Measurements from ENCODE around the gene SLC35F5.
"Not testable (repeated sequence)": the region's sequence is repeated elsewhere in the genome, so short reads cannot be mapped to it uniquely, and the experiment has no call there.

The SLC35F5 gene

GRCh38 chr2:113755835-113756354 is 547 bp downstream of the SLC35F5 start:
- peak; percentile 14 for DNase-seq

DNA sequence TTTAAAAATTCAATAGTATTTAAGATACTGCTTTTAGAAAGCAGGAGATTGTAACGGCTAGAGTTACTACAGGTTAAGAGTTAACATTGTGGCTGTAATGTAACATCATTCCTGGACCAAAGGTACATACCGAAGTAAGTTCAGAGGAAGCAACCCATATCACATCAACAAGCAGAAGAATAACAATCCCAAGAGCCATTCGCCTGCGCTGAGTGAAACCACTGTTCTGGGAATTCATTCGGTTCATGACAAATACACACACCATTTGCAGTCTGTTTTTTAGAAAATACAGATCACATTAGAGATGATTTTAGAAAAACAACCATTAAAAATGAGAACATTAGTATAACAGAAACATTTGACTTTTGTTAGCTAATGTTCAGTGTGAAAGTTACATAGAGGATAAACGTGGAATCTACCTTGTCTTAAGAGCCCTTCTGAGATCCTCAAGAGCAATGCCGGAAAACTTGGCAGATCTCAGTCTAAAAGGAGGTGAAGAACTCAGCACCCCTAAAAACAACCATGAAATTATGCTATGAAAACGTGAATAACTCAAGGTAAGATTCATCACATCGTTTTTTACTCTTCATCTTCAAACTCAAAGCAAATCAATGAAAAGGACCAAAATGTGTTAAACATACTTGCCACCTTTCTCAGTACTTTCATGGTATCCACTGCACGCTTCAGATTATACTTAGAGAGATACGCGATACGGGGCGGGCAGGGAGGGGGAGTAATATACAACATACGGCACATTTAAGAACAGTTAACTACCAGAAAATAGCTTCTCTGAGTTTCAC is 1.2 kb downstream of the SLC35F5 start:
- no peak for DNase-seq

- no peak for DNase-seq
These were observed 2.3 kb downstream of the SLC35F5 start for GRCh38 chr2:113754160-113754559.

DNA sequence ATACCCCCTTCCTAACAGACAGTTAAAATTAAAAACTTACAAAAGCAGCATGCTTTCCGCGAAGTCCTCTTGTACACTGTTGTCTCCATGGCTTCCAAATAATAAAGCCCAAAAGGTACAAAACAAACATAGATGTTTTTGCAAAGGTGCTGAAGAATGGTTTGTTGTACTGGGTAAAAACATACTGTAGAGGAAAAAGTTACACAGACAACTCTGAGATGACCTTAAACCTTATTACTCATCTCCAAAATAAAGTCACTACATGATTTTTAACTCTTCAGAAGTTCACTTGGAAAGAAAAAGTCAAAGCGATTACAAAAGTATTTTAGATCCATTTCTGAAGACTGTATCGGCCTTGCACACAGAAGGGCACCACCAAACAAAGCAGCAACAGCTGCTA is 6.1 kb downstream of the SLC35F5 start:
- DNase-seq, result no peak

- no peak for DNase-seq
These were observed 15.4 kb downstream of the SLC35F5 start for GRCh38 chr2:113741091-113741490.

DNA sequence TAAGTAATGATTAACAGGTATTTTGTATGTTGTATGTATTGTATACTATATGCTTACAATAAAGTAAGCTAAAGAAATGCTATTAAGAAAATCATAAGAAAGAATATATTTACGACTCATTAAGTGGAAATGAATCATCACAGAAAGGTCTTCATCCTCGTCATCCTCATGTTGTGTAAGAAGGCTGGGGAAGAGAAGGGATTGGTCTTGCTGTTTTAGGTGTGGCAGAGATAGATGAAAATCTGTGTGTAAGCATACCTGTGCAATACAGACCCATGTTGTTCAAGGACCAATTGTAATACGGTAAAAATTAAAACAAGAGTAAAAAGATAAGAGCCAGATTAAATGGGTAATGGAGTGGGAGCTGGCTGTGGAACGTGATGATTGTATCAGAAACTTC is 16.6 kb downstream of the SLC35F5 start:
- no peak for DNase-seq

- no peak for DNase-seq
These were observed 22.3 kb downstream of the SLC35F5 start for GRCh38 chr2:113734185-113734584.

- no peak for DNase-seq
These were observed 32.4 kb downstream of the SLC35F5 start for GRCh38 chr2:113724010-113724409.

DNA sequence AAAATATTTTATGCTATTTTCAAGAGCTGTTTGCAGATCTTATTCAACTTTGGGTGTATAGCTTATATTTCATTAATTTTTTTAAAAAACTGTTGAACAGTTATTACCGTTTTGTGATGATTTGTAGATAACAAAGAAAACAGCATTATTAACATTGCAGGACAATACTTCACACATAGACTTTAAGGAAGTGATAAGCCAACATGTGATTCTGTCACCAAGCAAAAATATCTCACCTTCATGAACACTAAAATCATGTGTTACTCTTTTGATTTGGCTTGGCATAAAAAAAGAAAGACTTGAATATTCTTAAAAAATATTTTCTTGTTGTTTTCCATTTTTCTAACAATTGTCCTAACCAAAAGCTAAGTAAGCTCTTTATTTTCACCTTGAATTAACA is 33.0 kb downstream of the SLC35F5 start:
- DNase-seq, result no peak

DNA sequence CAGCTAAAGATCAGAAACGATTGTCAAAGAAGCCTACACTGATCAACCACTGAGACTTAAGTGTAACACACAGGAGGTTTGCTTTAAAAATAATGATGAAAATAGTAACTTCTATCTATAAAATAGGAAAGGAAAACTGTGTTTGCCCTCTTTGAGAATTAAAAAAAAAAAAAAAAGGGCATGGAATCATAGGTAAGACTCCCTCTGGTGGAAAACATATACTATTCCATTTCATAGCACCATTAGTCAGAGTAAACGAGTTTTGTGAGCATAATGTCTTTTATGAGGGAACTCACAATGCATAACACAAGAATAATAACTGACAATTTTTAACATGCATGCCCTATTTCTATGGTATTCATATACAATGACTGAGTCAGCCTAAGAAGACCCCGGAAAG is 36.3 kb downstream of the SLC35F5 start:
- DNase-seq, result no peak

DNA sequence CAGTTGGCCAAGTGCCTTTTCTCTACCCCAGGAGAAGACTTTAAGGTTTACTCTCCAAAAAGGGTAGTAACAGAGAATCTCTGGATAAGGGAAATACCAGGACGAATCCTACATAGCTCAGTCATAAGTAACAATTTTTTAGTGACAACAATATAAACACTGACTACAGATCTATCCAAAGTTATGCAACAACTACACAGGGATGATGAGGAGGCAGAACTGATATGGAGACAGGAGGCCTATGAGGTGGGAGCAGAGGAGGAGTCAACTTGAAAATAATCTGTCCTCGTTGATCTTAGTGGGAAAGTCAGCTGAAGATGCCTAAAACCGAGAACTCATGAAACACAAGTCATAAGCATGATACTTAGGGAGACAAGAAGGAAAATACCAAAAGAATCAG is 40.2 kb downstream of the SLC35F5 start:
- no peak for DNase-seq

GRCh38 chr2:113712941-113713340 is 43.5 kb downstream of the SLC35F5 start:
- no peak for DNase-seq

DNA sequence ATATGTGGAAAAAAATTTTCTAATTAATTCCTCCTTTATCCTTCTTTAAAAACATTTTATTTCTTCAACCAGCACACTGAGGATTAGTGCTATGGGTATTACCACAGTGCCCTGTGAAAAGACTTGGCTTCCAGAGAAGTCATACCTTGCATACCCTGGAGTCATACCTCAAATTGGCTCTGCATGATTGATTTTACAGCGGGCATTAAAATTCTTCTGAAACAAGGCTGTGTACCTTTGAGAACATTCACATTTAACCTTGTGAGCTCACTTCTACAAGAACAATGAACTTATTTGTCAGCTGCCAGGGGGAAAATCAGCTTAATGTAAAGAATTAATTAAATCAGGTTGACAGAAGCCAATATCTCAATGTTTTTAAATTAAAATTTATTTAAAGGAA is 44.6 kb downstream of the SLC35F5 start:
- no peak for DNase-seq

GRCh38 chr2:113709022-113709421 is 47.4 kb downstream of the SLC35F5 start:
- no peak for DNase-seq

GRCh38 chr2:113707106-113707505 is 49.3 kb downstream of the SLC35F5 start:
- no peak for DNase-seq

DNA sequence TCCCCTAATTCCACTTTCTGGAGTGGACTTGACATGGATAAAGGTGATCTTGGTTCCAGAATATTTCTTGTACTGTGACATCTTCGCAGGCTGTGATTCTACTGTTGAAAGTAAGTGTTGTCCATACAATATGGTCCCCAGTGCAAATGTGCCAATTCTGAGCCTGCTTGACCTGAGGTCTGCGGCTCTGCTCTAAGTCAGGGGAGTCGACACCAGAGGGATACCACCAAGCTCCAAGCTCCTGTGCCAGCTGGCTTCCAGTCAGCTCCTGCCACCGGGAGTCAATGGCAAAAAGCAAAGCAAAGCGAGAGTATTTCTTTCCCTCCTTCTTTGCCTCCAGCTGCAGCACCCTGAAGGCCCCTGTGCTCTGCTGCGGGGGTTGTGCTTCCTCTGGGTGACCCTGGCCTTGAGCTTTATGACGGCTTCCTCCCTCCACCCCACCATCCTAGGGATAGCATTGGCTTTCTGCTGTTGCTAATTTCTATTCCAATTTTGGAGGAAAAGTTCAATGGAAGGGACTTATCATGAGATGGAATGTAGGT is 50.4 kb downstream of the SLC35F5 start:
- no peak for DNase-seq

GRCh38 chr2:113704300-113704993 is 52.0 kb downstream of the SLC35F5 start:
- DNase-seq, result not testable (repeated sequence)

DNA sequence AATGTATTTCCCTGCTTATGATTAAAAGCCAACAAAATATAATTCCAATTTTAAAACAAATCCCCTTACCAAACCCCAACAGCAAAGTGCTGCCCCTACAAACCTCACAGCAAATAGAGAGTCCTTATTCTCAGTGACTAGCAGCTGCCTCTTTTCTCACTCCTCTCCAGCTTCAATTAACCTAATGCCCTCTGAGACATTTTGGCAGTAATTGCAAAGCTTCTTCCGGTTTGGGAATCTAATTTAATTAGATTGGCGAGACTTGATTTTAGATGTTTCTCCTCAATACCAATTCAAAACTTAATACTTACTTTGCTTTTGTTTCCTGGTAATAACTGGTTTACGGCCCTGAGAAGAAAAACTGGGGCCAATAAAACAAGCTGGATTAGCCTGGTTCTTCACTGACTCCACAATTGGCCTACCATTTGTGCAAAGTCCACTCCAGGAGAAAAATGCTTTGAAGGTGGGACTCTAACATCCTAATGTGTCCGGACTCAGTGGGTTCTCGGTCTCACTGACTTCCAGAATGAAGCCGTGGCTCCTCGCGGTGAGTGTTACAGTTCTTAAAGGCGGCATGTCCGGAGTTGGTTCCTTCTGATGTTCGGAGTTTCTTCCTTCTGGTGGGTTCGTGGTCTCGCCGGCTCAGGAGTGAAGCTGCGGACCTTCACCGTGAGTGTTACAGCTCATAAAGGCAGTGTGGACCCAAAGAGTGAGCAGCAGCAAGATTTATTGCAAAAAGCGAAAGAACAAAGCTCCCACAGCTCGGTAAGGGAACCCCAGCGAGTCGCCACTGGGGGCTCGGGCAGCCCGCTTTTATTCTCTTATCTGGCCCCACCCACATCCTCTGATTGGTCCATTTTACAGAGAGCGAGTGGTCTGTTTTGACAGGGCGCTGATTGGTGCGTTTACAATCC is 52.8 kb downstream of the SLC35F5 start:
- no peak for DNase-seq

DNA sequence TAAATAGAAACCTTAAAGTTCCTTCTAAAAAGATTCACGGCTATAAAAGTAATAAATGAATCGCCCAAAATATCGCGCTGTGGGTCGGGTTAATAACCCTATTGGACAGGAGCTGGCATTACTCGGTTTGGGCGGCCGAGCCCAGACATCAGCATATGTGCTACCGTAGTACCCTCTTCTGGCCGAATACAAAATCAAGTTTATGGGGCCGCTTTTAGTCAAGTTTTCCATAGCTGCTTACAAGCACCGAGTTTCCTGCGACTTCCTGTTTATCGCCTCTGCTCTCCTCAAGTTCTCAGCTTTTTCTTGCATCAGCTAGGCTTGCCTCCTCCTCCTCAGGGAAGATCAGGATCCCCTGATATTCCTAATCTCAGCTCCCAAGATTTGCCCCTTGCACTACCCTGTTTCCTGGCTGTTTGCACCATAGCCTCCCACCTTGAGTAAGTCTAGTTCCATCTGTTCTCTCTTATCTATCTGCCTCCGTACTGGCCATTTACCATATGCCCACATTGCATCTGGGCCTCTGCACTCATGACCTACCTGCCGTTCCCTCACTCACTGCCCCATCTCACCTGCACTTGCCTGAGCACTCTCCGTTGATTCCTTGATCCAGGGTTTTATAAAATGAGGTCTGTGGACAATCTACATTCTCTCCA is 56.1 kb downstream of the SLC35F5 start:
- DNase-seq, result no peak

DNA sequence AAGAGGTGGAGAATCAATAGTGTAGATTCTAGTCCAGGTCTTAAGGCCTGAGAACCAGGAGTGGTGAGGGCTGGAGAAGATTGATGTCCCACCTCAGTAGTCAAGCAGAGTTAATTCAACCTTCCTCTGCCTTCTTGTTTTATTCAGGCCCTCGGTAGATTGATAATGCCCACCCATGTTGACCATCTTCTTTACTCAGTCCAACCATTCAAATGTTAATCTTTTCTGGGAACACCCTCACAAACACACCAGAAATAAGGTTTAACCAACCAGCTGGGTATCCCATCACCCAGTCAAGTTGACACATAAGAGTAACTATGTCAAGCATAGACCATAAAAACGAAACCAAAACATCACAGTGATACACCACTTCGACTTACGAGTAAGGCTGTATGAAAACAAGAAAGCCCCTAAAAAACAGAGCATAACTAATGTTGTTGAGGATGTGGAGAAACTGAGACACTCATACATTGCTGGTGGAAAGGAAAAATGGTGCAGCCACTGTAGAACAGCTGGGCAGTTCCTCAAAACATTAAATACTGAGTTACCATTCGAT is 57.5 kb downstream of the SLC35F5 start:
- no peak for DNase-seq

DNA sequence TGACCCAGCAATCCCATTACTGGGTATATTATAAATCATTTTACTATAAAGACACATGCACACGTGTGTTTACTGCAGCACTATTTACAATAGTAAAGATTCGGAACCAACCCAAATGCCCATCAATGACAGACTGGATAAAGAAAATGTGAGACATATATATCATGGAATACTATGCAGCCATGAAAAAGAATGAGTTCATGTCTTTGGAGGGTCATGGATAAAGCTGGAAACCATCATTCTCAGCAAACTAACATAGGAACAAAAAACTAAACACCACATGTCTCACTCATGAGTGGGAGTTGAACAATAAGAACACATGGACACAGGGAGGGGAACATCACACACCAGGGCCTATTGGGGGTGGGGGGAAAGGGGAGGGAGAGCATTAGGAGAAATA is 58.2 kb downstream of the SLC35F5 start:
- not testable (repeated sequence) for DNase-seq

DNA sequence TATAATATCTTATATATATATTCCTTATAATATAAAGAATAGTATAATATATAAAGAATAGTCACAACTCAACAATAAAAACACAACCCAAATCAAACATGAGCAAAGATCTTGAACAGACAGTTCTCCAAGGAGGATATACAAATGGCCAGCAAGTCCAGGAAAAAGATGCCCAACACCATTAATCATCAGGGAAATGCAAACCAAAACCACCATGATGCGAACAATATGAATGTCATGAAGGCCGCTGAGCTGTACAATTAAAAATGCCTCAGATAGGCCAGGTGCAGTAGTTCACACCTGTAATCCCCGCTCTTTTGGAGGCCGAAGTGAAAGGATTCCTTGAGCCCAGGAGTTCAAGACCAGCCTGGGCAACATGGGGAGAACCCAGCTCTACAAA is 58.9 kb downstream of the SLC35F5 start:
- DNase-seq, result no peak
